GM21576 (cell line): ENCODE data around the gene GKAP1.
"Not testable (repeated sequence)": the region's sequence is repeated elsewhere in the genome, so short reads cannot be mapped to it uniquely, and the experiment has no call there.

Source experiments
- ATAC-seq: cut with Tn5 transposase; IDR thresholded peaks from one replicate; pipeline ENCODE4 v1.9.1; 2021; ENCODE audit warnings: mild to moderate bottlenecking, moderate library complexity; ENCODE audit not compliant: unreplicated experiment

Gene GKAP1

GRCh38 chr9:83733739-83734138, 83.8 kb downstream of the GKAP1 start:
- ATAC-seq: no peak

- ATAC-seq: not testable (repeated sequence)
Observed at GRCh38 chr9:83728591-83729368, 88.8 kb downstream of the GKAP1 start.

- ATAC-seq: no peak
Observed at GRCh38 chr9:83724436-83724835, 93.1 kb downstream of the GKAP1 start.

- no peak for ATAC-seq
Observed at GRCh38 chr9:83722726-83723495, 94.7 kb downstream of the GKAP1 start.

- ATAC-seq: no peak
Observed at GRCh38 chr9:83721509-83721908, 96.1 kb downstream of the GKAP1 start.

- no peak for ATAC-seq
Observed at GRCh38 chr9:83715794-83716193, 101.8 kb downstream of the GKAP1 start.

- ATAC-seq: no peak
Observed at GRCh38 chr9:83715221-83715620, 102.3 kb downstream of the GKAP1 start.

GRCh38 chr9:83714329-83714728, 103.2 kb downstream of the GKAP1 start:
- ATAC-seq: no peak

- peak; percentile 64 for ATAC-seq
Observed at GRCh38 chr9:83708515-83709158, 108.9 kb downstream of the GKAP1 start.

- ATAC-seq: peak; percentile 69
Observed at GRCh38 chr9:83707768-83708514, 109.6 kb downstream of the GKAP1 start, which contains the start of gene UBQLN1. Gene UBQLN1, minus strand, starts transcription at chr9:83707958. Its CDS starts 279 bp downstream, at chr9:83707679.

- peak; percentile 43 for ATAC-seq
Observed at GRCh38 chr9:83707518-83707767, 110.1 kb downstream of the GKAP1 start.

GRCh38 chr9:83706676-83707517, 110.7 kb downstream of the GKAP1 start:
- peak; percentile 3 for ATAC-seq

- ATAC-seq: not testable (repeated sequence)
Observed at GRCh38 chr9:83705219-83705651, 112.3 kb downstream of the GKAP1 start.

- ATAC-seq: no peak
Observed at GRCh38 chr9:83701769-83702168, 115.8 kb downstream of the GKAP1 start.

GRCh38 chr9:83701286-83701685, 116.3 kb downstream of the GKAP1 start:
- ATAC-seq: no peak

- peak; percentile 50 for ATAC-seq
Observed at GRCh38 chr9:83699615-83700014, 118.0 kb downstream of the GKAP1 start.

- ATAC-seq: peak; percentile 30
Observed at GRCh38 chr9:83698976-83699585, 118.5 kb downstream of the GKAP1 start.

GRCh38 chr9:83691492-83691891, 126.1 kb downstream of the GKAP1 start:
- ATAC-seq: no peak
